Dedifferentiated amniotic fluid mesenchymal stem cell (primary cell): Measurements from ENCODE around the gene TSPAN32.

ENCODE experiments used
- DNase-seq: peaks from one replicate; pipeline ENCODE4 v3.0.0-alpha.2; 2016; ENCODE audit errors: extremely low spot score

The TSPAN32 gene

DNA sequence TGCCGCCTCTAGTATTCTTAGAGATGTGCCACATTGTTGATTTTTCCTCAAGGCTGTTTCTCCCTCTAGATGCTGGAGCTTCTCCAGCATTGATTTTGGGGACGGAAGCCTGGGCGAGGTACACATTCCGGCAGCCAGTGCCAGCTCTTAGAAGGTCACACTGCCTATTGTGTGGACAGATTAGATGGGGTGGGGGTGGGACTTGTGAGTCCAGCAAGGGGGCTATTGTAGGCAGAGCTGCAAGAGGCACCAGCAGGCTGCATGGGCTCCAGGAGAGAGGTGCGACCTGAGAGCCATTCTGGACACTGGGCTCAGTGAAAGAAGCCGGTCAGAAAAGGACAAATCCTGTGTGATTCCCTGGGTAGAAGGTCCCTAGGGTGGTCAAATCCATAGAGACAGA lies 12.5 kb upstream of the TSPAN32 start:
- DNase-seq, result no peak

DNA sequence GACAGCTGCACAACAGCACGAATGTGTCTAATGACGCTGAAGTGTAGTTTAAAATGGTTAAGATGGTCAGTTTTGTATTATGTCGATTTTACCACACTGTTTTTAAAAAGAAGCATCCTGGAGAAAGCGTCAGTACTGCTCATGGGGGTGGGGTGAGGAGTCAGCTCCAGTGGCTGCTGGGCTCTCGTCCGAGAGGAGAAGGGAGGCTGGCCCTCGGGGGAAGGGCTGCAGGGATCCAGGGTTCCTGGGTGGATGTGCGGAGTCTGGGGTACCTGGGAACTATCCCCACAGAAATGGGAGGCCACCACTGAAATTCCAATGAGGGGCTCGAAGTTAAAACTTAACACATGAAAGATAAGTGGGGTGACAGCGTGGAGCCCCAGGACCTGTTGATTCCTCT lies 12.0 kb upstream of the TSPAN32 start:
- no peak for DNase-seq

DNA sequence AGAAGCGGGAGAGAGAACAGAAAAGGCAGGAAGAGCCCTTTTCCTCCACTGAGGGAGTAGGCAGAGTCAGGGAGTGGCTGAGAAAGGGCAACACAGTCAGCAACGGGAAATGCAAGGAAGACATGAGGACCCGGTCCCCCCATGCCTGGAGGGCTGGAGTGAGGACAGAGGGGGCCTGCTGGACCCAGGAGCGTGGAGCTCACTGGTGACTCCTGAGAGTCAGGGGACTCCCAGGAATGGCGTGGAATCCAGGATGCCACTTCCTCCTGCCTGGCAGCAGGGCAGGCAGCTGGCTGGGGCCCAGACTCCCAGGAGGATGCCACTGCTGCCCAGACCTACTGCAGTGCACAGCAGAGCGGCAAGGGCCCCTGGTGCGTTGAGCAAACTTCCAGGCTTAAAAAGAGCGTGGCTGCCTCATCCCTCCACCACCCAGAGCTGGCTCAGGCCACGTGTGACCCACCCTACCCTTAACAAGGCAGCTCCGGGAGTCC lies 11.4 kb upstream of the TSPAN32 start:
- no peak for DNase-seq

DNA sequence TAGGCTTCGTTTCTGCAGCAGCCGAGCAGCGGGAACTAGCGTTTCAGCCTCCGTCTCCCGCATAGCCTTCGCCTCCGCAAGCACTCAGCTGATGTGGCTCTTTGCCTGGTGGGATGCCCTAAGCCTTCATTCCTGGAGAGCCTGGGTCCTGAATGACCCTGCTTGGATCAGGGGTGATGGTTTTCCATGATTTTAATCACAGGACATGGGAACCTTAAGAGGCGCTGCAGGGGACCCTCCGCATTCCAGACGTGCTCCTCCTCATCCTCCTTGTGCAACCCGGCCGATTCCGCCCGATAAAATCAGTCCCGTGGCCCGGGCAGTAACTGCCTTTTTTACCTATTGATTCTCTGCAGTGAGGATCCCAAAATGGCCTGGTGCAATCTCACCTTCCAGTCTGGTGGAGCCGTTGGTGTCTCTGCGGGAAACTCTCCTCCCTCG lies 8.3 kb upstream of the TSPAN32 start:
- no peak for DNase-seq

- no peak for DNase-seq
Measured at GRCh38 chr11:2293984-2294925, 7.6 kb upstream of the TSPAN32 start.

- no peak for DNase-seq
Measured at GRCh38 chr11:2294926-2295290, 6.9 kb upstream of the TSPAN32 start.

DNA sequence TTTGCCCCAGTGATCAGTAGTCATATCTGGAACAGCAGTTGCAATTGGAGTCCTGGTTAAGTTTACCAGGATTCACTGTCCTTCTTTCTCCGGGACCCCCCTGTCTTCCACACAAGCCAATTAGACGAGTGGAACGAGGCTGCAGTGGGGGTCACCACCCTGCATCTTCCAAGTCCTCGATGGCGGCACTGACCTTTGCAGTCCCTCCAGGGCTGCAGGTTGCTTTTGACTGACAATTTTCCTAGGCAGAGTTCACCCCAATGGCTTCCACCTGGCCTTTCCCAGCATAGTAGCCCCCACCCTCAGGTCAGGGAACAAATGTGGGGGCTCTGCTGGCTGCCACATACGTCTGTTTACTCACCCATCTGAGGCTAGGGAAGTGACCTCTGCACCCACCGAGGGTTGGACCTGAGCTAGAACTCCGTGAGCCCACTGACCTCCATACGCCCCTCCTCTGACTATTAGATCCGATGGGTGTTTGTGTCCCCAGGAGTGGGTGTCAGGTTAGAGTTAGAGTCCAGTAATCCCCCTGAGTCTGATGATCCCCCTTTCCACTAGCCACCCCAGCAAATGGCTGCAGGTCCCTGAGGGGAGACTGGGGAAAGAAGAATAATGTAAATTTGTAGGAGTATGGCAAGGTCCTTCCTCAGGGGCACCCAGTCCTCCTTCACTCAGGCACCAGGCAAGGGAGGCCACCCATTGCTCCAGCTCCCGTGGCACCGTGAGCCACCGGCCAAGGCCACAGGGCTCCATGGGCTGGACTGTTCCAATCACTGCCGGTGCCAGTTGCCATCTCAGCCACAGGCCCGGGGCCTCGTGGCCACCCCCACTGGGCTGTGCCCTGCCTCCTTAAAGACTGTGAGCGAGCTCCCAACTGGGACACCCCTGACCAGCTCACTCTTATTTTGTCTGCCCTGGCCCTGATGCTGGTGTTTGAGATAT lies 5.6 kb upstream of the TSPAN32 start:
- DNase-seq, result no peak

- no peak for DNase-seq
Measured at GRCh38 chr11:2296913-2297622, 4.7 kb upstream of the TSPAN32 start.

GRCh38 chr11:2297623-2298030 lies 4.2 kb upstream of the TSPAN32 start:
- no peak for DNase-seq

GRCh38 chr11:2298131-2298794 lies 3.5 kb upstream of the TSPAN32 start:
- no peak for DNase-seq

DNA sequence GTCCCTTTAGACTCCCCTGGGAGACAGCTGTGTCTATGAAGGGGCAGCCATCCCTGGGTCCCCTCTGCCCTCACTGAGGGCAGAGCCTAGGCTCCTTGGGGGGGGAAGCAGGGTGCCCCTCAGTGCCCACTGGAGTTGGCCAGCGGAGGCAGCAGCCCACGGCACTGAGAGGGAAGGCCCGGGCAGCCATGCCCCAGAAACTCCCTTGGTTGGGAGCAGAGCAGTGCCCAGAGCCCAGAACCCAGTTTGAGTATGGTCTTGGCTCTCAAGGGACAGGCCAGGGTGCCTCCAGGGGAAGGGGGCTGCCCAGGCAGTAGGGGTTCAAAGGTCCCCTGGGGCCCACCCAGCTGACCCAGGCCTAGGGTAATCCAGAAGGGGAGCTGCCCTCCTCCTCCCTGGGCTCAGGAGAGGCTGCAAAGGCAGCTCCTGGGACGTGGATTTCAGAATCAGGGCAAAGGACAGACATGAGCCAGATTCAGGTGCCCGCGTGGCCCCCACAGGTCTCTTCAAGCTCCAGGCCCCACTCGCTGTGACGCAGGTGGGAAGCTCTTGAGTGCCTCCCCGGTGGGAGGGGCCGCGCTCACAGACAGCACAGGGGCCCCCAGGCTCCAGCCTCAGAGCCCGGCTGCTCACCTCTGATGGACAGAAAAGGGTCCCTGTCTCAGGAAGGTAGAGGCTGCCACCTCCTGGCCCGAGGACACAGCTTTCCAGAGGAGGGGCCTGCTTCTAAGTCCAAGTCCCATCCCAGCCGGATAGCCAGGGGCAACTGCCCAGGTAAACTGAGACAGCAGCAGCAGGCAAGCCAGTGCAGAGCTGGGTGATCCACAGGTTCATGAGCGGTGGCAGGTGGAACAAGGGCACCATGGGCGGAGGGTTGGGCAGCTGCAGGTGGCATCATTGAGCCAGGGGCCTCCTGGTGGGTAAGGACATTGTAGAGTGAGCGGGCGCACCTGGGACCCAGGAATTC lies 2.7 kb upstream of the TSPAN32 start:
- DNase-seq, result no peak

- DNase-seq, result no peak
Measured at GRCh38 chr11:2299773-2300172, 2.0 kb upstream of the TSPAN32 start.

- no peak for DNase-seq
Measured at GRCh38 chr11:2300290-2300935, 1.4 kb upstream of the TSPAN32 start.

DNA sequence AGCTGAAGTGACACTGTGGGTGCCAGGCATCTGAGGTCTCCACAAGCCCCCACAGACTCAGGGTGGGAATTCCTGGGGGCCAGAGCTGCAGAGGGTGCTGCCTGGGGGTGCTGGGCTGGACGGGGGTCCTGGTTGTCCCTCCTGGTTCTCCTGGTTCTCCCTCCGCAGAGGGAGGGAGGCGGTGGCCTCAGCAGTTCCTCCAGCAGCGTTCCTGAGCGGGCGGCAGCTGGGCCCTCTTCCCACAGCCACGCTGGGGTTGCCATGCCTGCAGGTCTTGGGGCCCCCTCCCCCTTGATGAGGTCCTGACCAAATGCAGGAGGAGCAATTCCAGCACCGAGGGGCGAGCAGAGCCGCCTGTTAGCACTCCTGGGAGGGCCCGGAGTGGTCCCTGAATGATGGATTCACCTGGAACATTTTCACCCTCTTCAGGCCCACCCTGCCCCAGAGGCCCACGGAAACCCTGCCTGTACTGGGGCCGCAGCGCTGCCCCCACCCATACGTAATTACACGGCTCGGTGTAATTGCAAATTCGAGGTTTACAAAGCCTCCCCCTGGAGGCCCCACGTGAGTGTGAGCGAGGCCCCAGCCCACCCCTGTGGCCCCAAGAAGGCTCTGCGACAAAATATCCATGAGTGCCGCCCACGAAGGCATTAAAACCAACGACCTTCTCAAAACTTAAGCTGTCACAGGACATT lies 730 bp upstream of the TSPAN32 start:
- DNase-seq, result no peak

GRCh38 chr11:2302306-2302895 lies 588 bp downstream of the TSPAN32 start:
- no peak for DNase-seq

- DNase-seq, result no peak
Measured at GRCh38 chr11:2302896-2303626, 1.2 kb downstream of the TSPAN32 start.

- no peak for DNase-seq
Measured at GRCh38 chr11:2303627-2304505, 2.1 kb downstream of the TSPAN32 start.
